ENCODE measurements around the gene CISTR.
A peak's percentile ranks its signal among the peaks of the same experiment; 100 is the strongest.

CISTR gene

DNA sequence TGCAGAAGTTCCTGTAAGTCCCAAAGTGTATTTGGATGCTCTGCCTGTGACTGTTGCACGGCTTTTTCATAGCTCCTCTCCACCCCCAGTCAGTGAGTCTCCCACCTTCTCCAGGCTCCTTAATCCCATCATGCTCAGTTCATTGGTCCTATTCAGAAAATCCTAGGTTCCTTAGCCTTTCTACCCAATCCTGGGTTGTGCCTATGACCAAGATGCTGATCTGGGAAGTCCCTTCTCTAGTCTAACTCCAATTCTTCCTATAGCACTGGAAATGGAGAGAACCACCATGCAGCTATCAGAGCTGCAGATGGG lies 7.7 kb downstream of the CISTR start:
- Mint-ChIP-seq H3K4me1 (peaks cover 22% of the 10 kb centered on the region), H3K36me3 (no peaks in the 10 kb centered on the region), H3K27me3 (peaks cover 20% of the 10 kb centered on the region), H3K27ac (no peak overlapping the region), H3K4me3 (no peak overlapping the region), H3K9me3 (no peaks in the 10 kb centered on the region)
- ATAC-seq (ENCODE audit: low read depth): no peak
- DNase-seq (ENCODE audit: low spot score in 2 of 2): no peak

- Mint-ChIP-seq H3K4me3 (peak overlapping the region; percentile 61), H3K27me3 (peaks cover 25% of the 10 kb centered on the region), H3K27ac (no peak overlapping the region), H3K9me3 (no peaks in the 10 kb centered on the region), H3K36me3 (no peaks in the 10 kb centered on the region), H3K4me1 (peaks cover 27% of the 10 kb centered on the region)
- peak; percentile 63 for ATAC-seq (ENCODE audit: low read depth)
- peak; percentile 67 to 69 for DNase-seq (ENCODE audit: low spot score in 2 of 2)
Observed at GRCh38 chr12:53743266-53744129, 8.3 kb downstream of the CISTR start.

GRCh38 chr12:53740130-53740491 lies 11.7 kb downstream of the CISTR start:
- Mint-ChIP-seq H3K27ac (no peak overlapping the region), H3K4me1 (peaks cover 23% of the 10 kb centered on the region), H3K4me3 (no peak overlapping the region), H3K9me3 (no peaks in the 10 kb centered on the region), H3K36me3 (no peaks in the 10 kb centered on the region), H3K27me3 (peaks cover 40% of the 10 kb centered on the region)
- DNase-seq (ENCODE audit: low spot score in 2 of 2) (no peak), ATAC-seq (ENCODE audit: low read depth) (no peak)

GRCh38 chr12:53739214-53740129 lies 12.3 kb downstream of the CISTR start:
- Mint-ChIP-seq H3K4me1 (peaks cover 23% of the 10 kb centered on the region), H3K4me3 (peak overlapping the region; percentile 54), H3K9me3 (no peaks in the 10 kb centered on the region), H3K36me3 (no peaks in the 10 kb centered on the region), H3K27ac (no peak overlapping the region), H3K27me3 (peaks cover 43% of the 10 kb centered on the region)
- DNase-seq (ENCODE audit: low spot score in 2 of 2) (no peak), ATAC-seq (ENCODE audit: low read depth) (no peak)

DNA sequence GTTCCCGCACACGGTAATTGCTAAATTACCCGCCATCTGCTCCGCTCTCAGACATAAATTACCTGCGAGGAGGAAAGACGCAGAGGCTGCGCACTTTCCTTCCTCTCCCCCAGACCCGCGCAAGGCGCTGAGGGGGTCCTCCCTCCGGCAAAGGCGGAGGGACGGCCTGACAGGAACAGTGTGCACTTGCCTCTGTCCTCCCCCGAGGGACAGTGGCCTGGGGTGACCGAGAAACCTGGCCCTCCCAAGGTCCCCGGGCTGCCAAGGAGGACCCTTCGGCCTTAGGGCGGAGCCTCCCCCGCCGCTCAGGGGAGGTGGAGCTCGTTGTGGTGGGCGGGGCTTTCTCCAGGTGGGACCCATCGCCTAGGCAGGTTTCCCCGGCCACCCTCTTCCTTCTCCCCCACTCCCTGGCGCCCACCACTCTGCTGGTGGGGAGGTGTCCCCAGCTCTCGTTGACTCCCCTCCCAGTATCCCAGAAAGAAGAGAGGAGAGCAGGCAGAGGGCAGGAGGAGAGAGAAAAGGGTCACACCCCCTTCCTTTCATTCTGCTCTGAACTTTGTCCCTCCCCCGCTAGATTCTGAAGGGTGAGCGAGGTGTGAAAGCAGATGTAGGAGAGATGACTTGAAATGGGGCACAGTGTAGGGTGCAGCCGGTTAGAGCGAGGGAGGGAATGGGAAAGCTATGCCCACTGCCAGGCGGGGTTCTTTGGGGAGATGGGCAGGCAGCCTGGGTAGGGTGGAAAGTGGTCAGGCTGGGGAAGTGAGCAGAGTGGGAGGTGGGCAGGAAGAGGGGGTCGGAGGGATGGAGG lies 13.2 kb downstream of the CISTR start:
- Mint-ChIP-seq H3K36me3 (no peaks in the 10 kb centered on the region), H3K4me1 (peaks cover 21% of the 10 kb centered on the region), H3K9me3 (no peaks in the 10 kb centered on the region), H3K27me3 (peaks cover 42% of the 10 kb centered on the region), H3K27ac (no peak overlapping the region), H3K4me3 (peak overlapping the region; percentile 65)
- DNase-seq (ENCODE audit: low spot score in 2 of 2) (no peak), ATAC-seq (ENCODE audit: low read depth) (peak; percentile 65)

DNA sequence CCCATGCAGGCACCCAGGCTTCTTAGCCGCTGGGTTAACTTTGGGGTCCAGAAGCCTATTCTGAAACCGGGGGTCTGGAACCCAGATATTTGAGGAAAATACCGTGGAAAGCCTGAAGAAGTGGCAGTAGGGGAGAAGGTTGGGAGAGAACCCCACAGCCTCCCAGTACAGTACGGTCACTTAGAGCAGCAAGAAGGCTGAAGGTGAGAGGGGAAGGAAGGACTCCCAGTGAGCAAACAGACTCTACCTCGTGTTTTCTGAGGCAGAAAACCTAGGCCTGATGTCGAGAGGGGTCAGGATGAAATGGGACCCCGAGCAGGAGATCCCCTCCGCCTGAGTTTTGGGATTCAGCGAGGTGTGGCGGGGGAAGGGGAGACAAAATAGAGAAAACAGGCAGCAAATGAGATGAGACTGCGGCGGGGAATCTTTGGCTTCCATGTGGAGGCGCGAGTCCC lies 13.8 kb downstream of the CISTR start:
- Mint-ChIP-seq H3K27me3 (peaks cover 38% of the 10 kb centered on the region), H3K4me1 (peaks cover 17% of the 10 kb centered on the region), H3K27ac (no peak overlapping the region), H3K9me3 (no peaks in the 10 kb centered on the region), H3K4me3 (peak overlapping the region; percentile 65), H3K36me3 (no peaks in the 10 kb centered on the region)
- no peak for ATAC-seq (ENCODE audit: low read depth)
- no peak for DNase-seq (ENCODE audit: low spot score in 2 of 2)

GRCh38 chr12:53737093-53737808 lies 14.5 kb downstream of the CISTR start:
- peaks cover 17% of the 10 kb centered on the region for H3K4me1 Mint-ChIP-seq
- ATAC-seq (ENCODE audit: low read depth) (no peak), DNase-seq (ENCODE audit: low spot score in 2 of 2) (no peak)
- peaks cover 33% of the 10 kb centered on the region for H3K27me3 Mint-ChIP-seq
- no peak overlapping the region for H3K4me3 Mint-ChIP-seq
- no peak overlapping the region for H3K27ac Mint-ChIP-seq
- no peaks in the 10 kb centered on the region for H3K9me3 Mint-ChIP-seq
- no peaks in the 10 kb centered on the region for H3K36me3 Mint-ChIP-seq

GRCh38 chr12:53736592-53736991 lies 15.2 kb downstream of the CISTR start:
- ATAC-seq (ENCODE audit: low read depth): no peak
- no peaks in the 10 kb centered on the region for H3K36me3 Mint-ChIP-seq
- DNase-seq (ENCODE audit: low spot score in 2 of 2): no peak
- H3K27me3 Mint-ChIP-seq: peaks cover 33% of the 10 kb centered on the region
- H3K4me1 Mint-ChIP-seq: peaks cover 17% of the 10 kb centered on the region
- no peak overlapping the region for H3K27ac Mint-ChIP-seq
- H3K9me3 Mint-ChIP-seq: no peaks in the 10 kb centered on the region
- H3K4me3 Mint-ChIP-seq: no peak overlapping the region

- H3K9me3 Mint-ChIP-seq: no peaks in the 10 kb centered on the region
- no peak for DNase-seq (ENCODE audit: low spot score in 2 of 2)
- H3K36me3 Mint-ChIP-seq: no peaks in the 10 kb centered on the region
- no peak overlapping the region for H3K4me3 Mint-ChIP-seq
- H3K27me3 Mint-ChIP-seq: peaks cover 33% of the 10 kb centered on the region
- H3K27ac Mint-ChIP-seq: no peak overlapping the region
- H3K4me1 Mint-ChIP-seq: peaks cover 17% of the 10 kb centered on the region
- ATAC-seq (ENCODE audit: low read depth): no peak
Observed at GRCh38 chr12:53735556-53735955, 16.2 kb downstream of the CISTR start.

DNA sequence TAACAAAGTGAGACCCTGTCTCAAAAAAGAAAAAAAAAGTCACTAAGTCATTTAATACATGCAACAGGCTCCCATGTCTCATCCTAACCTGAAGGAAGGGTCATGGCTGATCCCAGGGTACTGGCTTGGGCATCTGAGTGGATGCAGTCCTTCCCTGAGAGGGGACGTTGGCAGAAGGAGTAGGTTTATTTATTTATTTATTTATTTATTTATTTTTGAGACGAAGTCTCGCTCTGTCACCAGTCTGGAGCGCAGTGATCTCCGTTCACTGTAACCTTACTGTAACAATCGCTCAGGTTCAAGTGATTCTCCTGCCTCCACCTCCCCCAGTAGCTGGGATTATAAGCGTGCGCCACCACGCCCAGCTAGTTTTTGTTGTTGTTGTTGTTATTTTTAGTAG lies 17.4 kb downstream of the CISTR start:
- Mint-ChIP-seq H3K4me3 (no peak overlapping the region), H3K27ac (no peak overlapping the region), H3K36me3 (no peaks in the 10 kb centered on the region), H3K4me1 (peaks cover 14% of the 10 kb centered on the region), H3K9me3 (no peaks in the 10 kb centered on the region), H3K27me3 (peaks cover 33% of the 10 kb centered on the region)
- ATAC-seq (ENCODE audit: low read depth) (no peak), DNase-seq (ENCODE audit: low spot score in 2 of 2) (no peak)

DNA sequence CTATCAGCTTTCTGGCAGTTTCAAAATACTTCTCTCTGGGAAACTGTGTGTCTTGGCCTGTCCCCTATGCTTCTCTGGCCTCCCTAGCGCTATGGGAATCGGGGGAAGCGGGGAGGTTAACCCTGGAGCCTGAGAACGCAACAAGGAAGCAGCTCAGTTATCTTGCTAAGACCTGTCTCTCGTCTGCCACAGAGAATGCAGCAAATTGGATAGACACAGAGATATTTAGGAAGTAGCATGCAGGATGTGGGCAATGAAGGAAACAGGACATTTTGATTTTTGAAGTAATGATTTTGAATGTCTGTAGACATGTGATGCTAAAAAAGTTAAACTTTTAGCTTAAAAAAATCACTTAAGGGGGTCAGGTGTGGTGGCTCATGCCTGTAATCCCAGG lies 18.0 kb downstream of the CISTR start:
- H3K4me1 Mint-ChIP-seq: peaks cover 9% of the 10 kb centered on the region
- H3K27ac Mint-ChIP-seq: no peak overlapping the region
- no peaks in the 10 kb centered on the region for H3K9me3 Mint-ChIP-seq
- H3K27me3 Mint-ChIP-seq: peaks cover 28% of the 10 kb centered on the region
- H3K36me3 Mint-ChIP-seq: no peaks in the 10 kb centered on the region
- DNase-seq (ENCODE audit: low spot score in 2 of 2): no peak
- ATAC-seq (ENCODE audit: low read depth): no peak
- H3K4me3 Mint-ChIP-seq: no peak overlapping the region

DNA sequence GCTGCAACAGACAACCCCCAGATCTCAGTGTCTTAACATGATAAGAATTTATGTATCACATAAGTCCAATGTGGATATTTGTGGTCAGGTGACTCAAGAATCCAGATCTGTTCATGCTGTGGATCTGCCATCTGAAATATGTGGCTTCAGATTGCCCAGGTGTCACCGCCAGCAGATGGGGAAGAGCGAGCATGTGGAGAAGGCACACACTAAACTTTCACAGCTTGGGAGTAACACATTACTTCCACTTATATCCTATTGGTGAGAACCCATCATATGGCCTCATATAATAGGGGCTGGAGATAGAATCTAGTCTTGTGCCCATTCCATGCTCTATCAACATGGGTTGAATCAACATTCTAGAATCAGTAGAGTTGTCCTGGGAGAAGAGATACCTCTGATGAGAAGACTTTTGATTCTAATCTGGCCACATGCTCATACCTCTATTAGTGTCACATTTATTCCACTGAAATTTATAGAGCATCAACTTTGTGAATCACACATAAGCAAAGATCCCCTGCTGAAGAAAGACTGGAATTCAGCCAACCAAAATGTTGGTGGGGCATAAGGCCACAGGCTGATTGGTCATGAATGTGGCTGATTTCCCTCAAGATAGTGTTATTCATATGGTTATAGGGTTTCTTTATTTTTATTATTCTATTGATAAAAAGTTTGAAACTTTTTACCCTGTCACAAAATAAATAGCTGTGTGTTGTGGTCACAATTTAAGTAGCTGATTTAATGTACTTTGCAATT lies 18.6 kb downstream of the CISTR start:
- no peak for DNase-seq (ENCODE audit: low spot score in 2 of 2)
- ATAC-seq (ENCODE audit: low read depth): no peak
- Mint-ChIP-seq H3K4me1 (peaks cover 7% of the 10 kb centered on the region), H3K27me3 (peaks cover 26% of the 10 kb centered on the region), H3K9me3 (no peaks in the 10 kb centered on the region), H3K4me3 (no peak overlapping the region), H3K27ac (no peak overlapping the region), H3K36me3 (no peaks in the 10 kb centered on the region)

DNA sequence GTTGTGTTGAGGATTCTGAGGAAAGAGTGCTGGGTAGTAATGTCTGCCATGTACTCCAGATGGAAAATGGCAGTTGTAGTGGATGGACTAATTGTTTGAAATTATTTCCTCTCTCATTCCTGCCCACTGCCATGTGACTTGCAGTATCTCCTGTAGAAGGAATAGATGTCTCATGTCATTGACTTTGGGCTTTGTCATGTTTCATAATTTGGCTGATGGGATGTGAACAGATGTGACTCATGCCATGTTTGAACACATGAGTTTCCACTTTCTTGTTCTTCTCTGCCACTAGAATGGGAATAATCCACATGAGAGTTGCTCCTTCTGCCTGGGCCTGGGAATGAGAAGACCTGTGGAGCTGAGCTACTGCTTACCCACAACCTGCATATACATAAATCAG lies 22.1 kb downstream of the CISTR start:
- Mint-ChIP-seq H3K9me3 (no peaks in the 10 kb centered on the region), H3K27me3 (peaks cover under 1% of the 10 kb centered on the region), H3K36me3 (peaks cover 3% of the 10 kb centered on the region), H3K4me1 (peaks cover 11% of the 10 kb centered on the region), H3K27ac (no peak overlapping the region), H3K4me3 (no peak overlapping the region)
- DNase-seq (ENCODE audit: low spot score in 2 of 2): no peak
- ATAC-seq (ENCODE audit: low read depth): no peak

All from memory B cell (primary cell).